Measurements from ENCODE around the gene COL3A1.

The COL3A1 gene

GRCh38 chr2:188956961-188957360 is 17.2 kb upstream of the COL3A1 start:
- no peak for TF ChIP-seq GABPA (IDR thresholded peaks at IDR 0.05; ENCODE audit: low read depth)
- no peak for TF ChIP-seq SPI1 (IDR thresholded peaks at IDR 0.05; ENCODE audit: borderline replicate concordance, low read depth)
- TF ChIP-seq, protein P1, sequence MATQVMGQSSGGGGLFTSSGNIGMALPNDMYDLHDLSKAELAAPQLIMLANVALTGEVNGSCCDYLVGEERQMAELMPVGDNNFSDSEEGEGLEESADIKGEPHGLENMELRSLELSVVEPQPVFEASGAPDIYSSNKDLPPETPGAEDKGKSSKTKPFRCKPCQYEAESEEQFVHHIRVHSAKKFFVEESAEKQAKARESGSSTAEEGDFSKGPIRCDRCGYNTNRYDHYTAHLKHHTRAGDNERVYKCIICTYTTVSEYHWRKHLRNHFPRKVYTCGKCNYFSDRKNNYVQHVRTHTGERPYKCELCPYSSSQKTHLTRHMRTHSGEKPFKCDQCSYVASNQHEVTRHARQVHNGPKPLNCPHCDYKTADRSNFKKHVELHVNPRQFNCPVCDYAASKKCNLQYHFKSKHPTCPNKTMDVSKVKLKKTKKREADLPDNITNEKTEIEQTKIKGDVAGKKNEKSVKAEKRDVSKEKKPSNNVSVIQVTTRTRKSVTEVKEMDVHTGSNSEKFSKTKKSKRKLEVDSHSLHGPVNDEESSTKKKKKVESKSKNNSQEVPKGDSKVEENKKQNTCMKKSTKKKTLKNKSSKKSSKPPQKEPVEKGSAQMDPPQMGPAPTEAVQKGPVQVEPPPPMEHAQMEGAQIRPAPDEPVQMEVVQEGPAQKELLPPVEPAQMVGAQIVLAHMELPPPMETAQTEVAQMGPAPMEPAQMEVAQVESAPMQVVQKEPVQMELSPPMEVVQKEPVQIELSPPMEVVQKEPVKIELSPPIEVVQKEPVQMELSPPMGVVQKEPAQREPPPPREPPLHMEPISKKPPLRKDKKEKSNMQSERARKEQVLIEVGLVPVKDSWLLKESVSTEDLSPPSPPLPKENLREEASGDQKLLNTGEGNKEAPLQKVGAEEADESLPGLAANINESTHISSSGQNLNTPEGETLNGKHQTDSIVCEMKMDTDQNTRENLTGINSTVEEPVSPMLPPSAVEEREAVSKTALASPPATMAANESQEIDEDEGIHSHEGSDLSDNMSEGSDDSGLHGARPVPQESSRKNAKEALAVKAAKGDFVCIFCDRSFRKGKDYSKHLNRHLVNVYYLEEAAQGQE (IDR thresholded peaks at IDR 0.05; ENCODE audit: insufficient replicate concordance, low read depth): no peak
- no peak for TF ChIP-seq CTCF (IDR thresholded peaks at IDR 0.05; ENCODE audit: insufficient read depth, low read length)
- TF ChIP-seq POLR2AphosphoS5 (IDR thresholded peaks at IDR 0.05; ENCODE audit: low read depth): no peak
- H3K4me3 ChIP-seq (replicated peaks; ENCODE audit: insufficient read depth, low read length): no peak overlapping the region
- H3K27ac ChIP-seq (replicated peaks): no peak overlapping the region
- no peak for DNase-seq (ENCODE audit: low read depth in 1 of 2, low spot score in 1 of 2)
- H3K27me3 ChIP-seq (ENCODE audit: insufficient read depth, poor library complexity, severe bottlenecking): no peaks in the 10 kb centered on the region

DNA sequence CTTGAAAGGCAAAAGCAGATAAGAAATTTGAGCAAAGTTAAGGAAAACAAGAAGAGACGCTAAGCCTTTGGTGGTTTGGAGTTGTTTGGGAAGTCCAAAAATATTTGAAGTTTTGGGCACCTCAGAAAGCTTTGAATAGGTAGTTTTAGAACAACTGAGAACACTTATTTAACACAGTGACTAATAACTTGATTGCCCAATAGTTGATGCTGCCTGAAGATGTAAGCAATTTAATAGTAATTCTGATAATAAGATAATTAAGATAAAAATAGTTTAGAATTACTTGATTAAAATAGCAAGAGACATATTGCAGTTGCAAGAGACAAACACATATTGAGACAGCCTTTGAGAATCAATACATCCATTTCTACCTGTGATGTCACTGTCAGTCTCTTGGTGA is 16.5 kb upstream of the COL3A1 start:
- TF ChIP-seq CTCF (IDR thresholded peaks at IDR 0.05; ENCODE audit: insufficient read depth, low read length): no peak
- no peak for TF ChIP-seq GABPA (IDR thresholded peaks at IDR 0.05; ENCODE audit: low read depth)
- TF ChIP-seq SPI1 (IDR thresholded peaks at IDR 0.05; ENCODE audit: borderline replicate concordance, low read depth): no peak
- TF ChIP-seq, protein P1 (IDR thresholded peaks at IDR 0.05; ENCODE audit: insufficient replicate concordance, low read depth): no peak
- no peak for TF ChIP-seq POLR2AphosphoS5 (IDR thresholded peaks at IDR 0.05; ENCODE audit: low read depth)
- Histone ChIP-seq H3K27me3 (ENCODE audit: insufficient read depth, poor library complexity, severe bottlenecking) (no peaks in the 10 kb centered on the region), H3K27ac (replicated peaks) (no peak overlapping the region), H3K4me3 (replicated peaks; ENCODE audit: insufficient read depth, low read length) (no peak overlapping the region)
- no peak for DNase-seq (ENCODE audit: low read depth in 1 of 2, low spot score in 1 of 2)

DNA sequence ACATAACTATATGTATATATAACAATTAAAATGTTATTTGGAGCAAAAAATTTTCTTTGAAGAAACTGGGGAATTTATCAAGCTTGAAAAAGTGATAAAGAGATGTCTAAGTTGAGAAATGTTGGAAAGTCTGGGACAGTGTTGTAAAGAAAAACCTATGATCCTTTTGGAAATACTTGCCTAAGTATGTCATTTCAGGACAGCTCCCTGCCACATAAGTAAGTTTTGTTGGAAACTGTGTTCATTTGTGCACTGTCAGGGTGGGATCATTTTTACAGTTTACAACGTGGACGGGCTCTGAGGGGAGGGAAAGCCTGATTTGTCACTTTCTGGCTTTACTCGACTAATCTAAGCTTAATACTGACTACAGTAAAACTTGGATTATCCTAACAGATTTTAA is 10.4 kb upstream of the COL3A1 start:
- Histone ChIP-seq H3K27ac (replicated peaks) (no peak overlapping the region), H3K27me3 (ENCODE audit: insufficient read depth, poor library complexity, severe bottlenecking) (no peaks in the 10 kb centered on the region), H3K4me3 (replicated peaks; ENCODE audit: insufficient read depth, low read length) (no peak overlapping the region)
- no peak for DNase-seq (ENCODE audit: low read depth in 1 of 2, low spot score in 1 of 2)
- TF ChIP-seq SPI1 (IDR thresholded peaks at IDR 0.05; ENCODE audit: borderline replicate concordance, low read depth) (no peak), GABPA (IDR thresholded peaks at IDR 0.05; ENCODE audit: low read depth) (no peak), CTCF (IDR thresholded peaks at IDR 0.05; ENCODE audit: insufficient read depth, low read length) (no peak), POLR2AphosphoS5 (IDR thresholded peaks at IDR 0.05; ENCODE audit: low read depth) (no peak)
- TF ChIP-seq, protein P1 (IDR thresholded peaks at IDR 0.05; ENCODE audit: insufficient replicate concordance, low read depth): no peak

Data from HL-60 (cell line).